ENCODE data around the gene CYLD.

Gene CYLD

GRCh38 chr16:50791522-50791921 lies 49.6 kb downstream of the CYLD start:
- no peak overlapping the region for H3K4me2 ChIP-seq (ENCODE audit: low read length)

GRCh38 chr16:50796829-50797228 lies 54.9 kb downstream of the CYLD start:
- no peaks in the 10 kb centered on the region for H3K79me2 ChIP-seq
- no peaks in the 10 kb centered on the region for H3K9me3 ChIP-seq (ENCODE audit: control insufficient read depth, low read length)
- no peak overlapping the region for H3K4me2 ChIP-seq (ENCODE audit: low read length)
- H3K27ac ChIP-seq, result no peak overlapping the region
- H3K27me3 ChIP-seq (ENCODE audit: control insufficient read depth, insufficient read depth, low read length), result no peaks in the 10 kb centered on the region
- no peak overlapping the region for H3K9ac ChIP-seq
- H2AFZ ChIP-seq, result no peak overlapping the region
- no peak overlapping the region for H3K4me3 ChIP-seq (ENCODE audit: low read depth, low read length)
- no peak for TF ChIP-seq CTCF (IDR thresholded peaks at IDR 0.05)
- no peaks in the 10 kb centered on the region for H3K4me1 ChIP-seq
- no peaks in the 10 kb centered on the region for H3K36me3 ChIP-seq (ENCODE audit: control insufficient read depth, insufficient read depth, low read length)

More at GRCh38 chr16:50791522-50791921, 49.6 kb downstream of the CYLD start:
- Histone ChIP-seq H3K36me3 (ENCODE audit: control insufficient read depth, insufficient read depth, low read length) (no peaks in the 10 kb centered on the region), H3K79me2 (no peaks in the 10 kb centered on the region), H3K27me3 (ENCODE audit: control insufficient read depth, insufficient read depth, low read length) (no peaks in the 10 kb centered on the region), H3K9ac (no peak overlapping the region), H2AFZ (no peak overlapping the region), H3K4me1 (no peaks in the 10 kb centered on the region), H3K27ac (no peak overlapping the region), H3K9me3 (ENCODE audit: control insufficient read depth, low read length) (no peaks in the 10 kb centered on the region), H3K4me3 (ENCODE audit: low read depth, low read length) (no peak overlapping the region)
- TF ChIP-seq CTCF (IDR thresholded peaks at IDR 0.05), result no peak

- Histone ChIP-seq H3K79me2 (no peaks in the 10 kb centered on the region), H3K36me3 (ENCODE audit: control insufficient read depth, insufficient read depth, low read length) (no peaks in the 10 kb centered on the region), H3K27ac (no peak overlapping the region), H3K9me3 (ENCODE audit: control insufficient read depth, low read length) (no peaks in the 10 kb centered on the region), H3K4me2 (ENCODE audit: low read length) (no peak overlapping the region), H3K9ac (no peak overlapping the region), H3K27me3 (ENCODE audit: control insufficient read depth, insufficient read depth, low read length) (no peaks in the 10 kb centered on the region), H3K4me1 (no peaks in the 10 kb centered on the region), H3K4me3 (ENCODE audit: low read depth, low read length) (no peak overlapping the region), H2AFZ (no peak overlapping the region)
- no peak for TF ChIP-seq CTCF (IDR thresholded peaks at IDR 0.05)
Measured at GRCh38 chr16:50797456-50797855, 55.6 kb downstream of the CYLD start.

GRCh38 chr16:50800074-50800473 lies 58.2 kb downstream of the CYLD start:
- H3K4me1 ChIP-seq, result no peaks in the 10 kb centered on the region
- no peak overlapping the region for H3K27ac ChIP-seq
- H3K4me2 ChIP-seq (ENCODE audit: low read length), result no peak overlapping the region
- no peaks in the 10 kb centered on the region for H3K36me3 ChIP-seq (ENCODE audit: control insufficient read depth, insufficient read depth, low read length)
- H2AFZ ChIP-seq, result no peak overlapping the region
- no peaks in the 10 kb centered on the region for H3K27me3 ChIP-seq (ENCODE audit: control insufficient read depth, insufficient read depth, low read length)
- no peaks in the 10 kb centered on the region for H3K79me2 ChIP-seq
- no peak overlapping the region for H3K9ac ChIP-seq
- no peak for TF ChIP-seq CTCF (IDR thresholded peaks at IDR 0.05)
- H3K4me3 ChIP-seq (ENCODE audit: low read depth, low read length), result no peak overlapping the region
- H3K9me3 ChIP-seq (ENCODE audit: control insufficient read depth, low read length), result no peaks in the 10 kb centered on the region

GRCh38 chr16:50801036-50801435 lies 59.1 kb downstream of the CYLD start:
- no peak overlapping the region for H2AFZ ChIP-seq
- no peak for TF ChIP-seq CTCF (IDR thresholded peaks at IDR 0.05)
- no peaks in the 10 kb centered on the region for H3K4me1 ChIP-seq
- H3K9me3 ChIP-seq (ENCODE audit: control insufficient read depth, low read length), result no peaks in the 10 kb centered on the region
- no peaks in the 10 kb centered on the region for H3K79me2 ChIP-seq
- H3K27ac ChIP-seq, result no peak overlapping the region
- no peak overlapping the region for H3K4me3 ChIP-seq (ENCODE audit: low read depth, low read length)
- no peaks in the 10 kb centered on the region for H3K36me3 ChIP-seq (ENCODE audit: control insufficient read depth, insufficient read depth, low read length)
- no peaks in the 10 kb centered on the region for H3K27me3 ChIP-seq (ENCODE audit: control insufficient read depth, insufficient read depth, low read length)
- H3K9ac ChIP-seq, result no peak overlapping the region
- no peak overlapping the region for H3K4me2 ChIP-seq (ENCODE audit: low read length)

Measured in parathyroid adenoma (tissue), 2 donors.